ENCODE measurements around the gene SAMD8.
"Not testable (repeated sequence)": the region's sequence is repeated elsewhere in the genome, so short reads cannot be mapped to it uniquely, and the experiment has no call there.

Gene SAMD8

DNA sequence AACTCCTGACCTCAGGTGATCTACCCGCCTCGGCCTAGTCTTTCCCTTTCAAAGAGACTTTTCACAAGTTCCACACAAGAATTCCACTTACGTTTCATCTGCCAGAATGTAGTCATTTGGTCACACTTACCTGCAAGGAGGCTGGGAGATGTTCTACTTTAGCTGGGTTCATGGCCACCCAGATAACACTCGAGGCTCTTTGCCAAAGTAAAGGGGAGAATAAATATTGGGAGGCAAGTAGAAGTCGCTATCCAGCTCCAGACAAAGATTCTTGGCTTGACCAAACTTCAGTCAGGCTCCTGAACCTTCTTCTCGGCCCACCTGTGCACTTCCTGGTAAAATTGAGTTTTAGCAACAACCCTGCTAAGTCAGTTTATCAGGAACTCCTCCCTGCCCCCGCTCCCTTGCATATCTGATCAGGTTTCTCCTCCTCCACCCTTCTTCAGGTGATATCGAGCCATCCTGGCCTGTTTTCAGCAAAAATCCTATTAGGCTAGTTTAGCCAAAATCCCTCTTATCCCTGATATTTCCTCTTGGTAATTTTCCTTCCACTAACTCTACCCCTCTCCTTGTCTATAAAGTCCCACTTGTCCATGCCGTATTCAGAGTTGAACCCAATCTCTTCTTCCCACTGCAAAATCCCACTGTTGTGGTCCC, 25.1 kb upstream of the SAMD8 start:
- DNase-seq, result no peak

DNA sequence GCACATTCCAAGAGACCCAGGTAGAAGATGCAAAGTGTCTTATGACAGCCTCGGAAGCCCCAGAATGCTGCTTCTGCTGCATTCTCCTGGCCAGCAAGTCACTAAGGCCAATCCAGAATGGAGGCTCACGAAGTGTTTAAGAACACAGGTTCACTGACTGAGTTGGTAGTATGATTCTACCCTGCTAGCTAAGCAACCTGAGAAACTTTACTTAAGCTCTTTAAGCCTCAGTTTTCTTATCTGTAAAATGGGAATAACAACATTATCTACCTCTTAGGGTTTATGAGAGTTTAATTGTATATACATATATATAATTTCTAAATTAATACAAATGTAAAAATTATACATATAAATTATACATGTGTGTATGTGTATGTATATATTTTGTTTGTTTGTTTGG, 22.8 kb upstream of the SAMD8 start:
- no peak for DNase-seq

DNA sequence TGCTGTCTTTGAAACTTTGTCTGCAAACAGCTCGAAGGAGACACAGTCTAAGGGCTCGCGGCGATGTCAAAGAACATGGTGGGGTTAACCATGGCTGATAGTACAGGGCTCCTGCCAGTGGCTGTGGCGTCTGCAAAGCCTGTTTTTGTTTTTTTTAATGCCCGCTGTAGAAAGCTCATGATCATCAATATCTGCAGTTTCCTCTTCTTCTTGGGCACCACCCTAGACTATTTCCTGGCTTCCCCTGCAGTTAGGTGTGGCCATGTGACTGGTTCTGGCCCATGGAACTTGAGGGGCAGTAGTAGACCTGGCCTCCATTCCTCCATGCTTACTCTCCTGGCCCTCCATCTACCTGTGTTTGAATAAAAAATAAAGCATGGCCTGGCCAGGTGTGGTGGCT, 21.8 kb upstream of the SAMD8 start:
- no peak for DNase-seq

DNA sequence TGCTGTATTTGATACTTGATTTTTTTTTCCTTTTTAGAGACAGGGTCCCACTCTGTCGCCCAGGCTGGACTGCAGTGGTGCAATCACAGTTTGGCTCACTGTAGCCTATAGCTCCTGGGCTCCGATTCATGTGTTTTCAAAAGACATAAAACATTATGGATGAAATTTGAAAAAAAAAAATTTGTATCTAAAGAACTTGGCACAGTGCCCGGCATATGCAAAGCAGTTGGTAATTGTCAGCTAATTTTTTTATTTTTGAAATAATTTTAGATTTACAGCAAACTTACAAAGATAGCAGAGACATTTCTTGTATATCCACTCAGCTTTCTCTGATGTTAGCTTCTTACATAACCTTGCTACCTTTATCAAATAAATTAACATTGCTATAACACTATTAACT, 20.3 kb upstream of the SAMD8 start:
- DNase-seq, result no peak

DNA sequence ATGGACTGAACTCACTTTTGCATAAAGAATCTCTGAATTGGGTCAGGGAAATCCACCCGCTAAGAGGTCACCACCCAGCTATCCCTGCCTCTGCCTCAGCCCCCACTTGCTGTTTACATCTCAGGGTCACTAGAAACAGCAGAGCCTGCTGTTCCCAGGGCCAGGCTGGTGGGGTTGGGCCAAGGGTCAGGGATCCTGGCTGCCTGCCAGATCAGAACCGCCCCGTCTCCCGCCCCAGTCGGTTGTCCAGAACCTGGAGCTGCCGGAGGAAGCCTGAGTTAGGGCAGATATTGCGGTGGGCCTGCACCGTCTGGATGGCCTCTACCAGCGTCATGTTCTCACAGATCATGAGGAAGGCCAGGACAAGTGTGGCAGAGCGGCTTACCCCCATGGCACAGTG, 17.0 kb upstream of the SAMD8 start:
- no peak for DNase-seq

DNA sequence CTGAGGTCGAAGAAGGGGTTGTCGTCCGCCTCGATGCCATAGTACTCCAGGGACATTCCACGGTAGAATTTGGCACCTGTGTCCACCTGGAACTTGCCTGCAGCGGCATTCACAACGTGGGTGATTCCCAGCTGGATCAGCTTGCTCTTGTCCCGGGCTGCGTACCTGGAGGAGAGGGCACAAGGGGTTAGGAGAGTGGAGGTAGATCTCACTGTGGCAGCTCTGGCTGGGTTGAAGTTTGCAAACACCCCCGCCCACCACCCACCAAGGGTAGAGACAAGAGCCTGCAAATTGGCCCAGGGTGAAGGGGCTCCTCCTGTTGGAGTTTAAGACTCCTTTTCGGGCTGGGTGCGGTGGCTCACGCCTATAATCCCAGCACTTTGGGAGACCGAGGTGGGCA, 15.8 kb upstream of the SAMD8 start:
- no peak for DNase-seq

DNA sequence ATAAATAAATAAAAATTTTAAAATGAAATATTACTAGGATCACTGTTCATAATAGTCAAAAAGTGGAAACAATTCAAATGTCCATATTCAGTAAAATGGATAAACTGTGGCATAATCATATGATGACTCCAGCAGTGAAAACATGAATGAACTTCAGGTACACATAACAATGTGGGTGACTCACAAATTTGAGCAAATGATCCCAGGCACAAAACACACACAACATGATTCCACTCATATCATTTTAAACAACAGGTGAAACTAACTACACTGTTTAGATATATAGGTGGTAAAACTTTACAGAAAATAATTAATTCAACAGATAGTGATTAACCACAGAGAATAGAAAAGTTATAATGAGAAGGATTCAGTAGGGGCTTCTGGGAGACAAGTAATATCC, 14.7 kb upstream of the SAMD8 start:
- no peak for DNase-seq

DNA sequence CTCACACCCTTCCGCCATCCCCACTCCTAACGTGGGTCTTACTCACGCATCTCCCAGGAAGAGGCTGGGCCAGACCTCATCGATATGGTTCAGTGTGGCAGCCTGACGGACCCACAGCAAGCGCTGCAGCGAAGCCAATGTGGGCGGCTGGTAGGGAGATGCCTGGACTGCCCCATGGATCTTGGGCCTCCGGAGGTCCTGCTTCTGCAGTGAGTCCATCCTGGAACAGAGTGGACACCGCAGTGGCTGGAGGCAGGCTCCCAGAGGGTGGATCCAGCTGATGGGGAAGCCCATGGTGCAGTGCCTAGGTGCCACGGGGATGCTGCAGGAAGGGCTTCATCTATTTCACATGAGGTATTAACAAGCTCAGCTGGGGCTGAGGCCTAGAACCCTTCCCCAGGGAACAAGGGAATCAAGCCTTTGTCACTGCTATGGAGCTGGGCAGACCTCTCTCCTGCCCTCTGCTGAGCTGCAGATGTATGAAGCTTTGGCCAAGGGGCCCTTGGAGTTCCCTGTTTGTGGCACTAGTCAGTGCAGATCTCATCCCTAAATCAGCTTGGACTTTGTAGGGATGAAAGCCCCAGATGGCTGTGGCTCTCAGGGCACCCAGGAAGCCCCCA, 13.7 kb upstream of the SAMD8 start:
- DNase-seq, result no peak

DNA sequence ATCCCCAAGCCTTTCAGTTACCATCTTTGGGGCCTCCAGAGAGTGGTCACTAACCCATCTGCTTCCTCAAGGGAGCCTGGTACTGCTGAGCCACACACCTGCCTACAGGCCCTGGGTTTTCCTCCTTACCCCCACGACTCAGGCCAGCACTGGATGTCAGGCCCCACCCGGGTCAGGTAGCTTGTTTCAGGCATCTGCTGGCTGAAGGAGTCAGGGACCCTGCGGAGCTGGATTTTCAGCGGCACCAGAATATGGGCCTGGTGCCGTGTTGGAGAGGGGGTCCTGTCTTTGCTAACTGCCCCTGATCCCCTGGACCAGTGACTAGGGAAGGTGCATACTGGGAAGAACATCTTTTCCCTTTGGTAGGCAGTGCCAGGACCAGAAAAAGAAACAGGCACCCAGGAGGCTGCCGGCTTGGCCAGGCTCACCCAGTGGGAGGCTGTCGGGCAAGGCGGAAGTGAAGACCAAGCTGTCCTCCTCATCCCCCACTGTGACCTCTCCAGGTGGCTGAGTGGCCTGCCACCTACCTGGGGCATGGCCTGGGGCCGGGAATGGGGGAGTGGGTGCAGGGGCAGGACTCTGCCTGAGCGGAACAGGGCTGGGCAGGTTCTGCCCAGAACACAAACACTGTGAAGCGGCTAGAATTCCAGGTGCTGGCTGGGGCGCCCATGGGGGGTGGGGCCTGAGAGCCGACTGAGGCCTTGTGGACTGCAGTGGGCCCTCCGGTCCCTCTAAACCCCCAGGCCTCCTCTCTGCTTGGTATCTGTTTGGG, 12.4 kb upstream of the SAMD8 start:
- DNase-seq, result no peak

DNA sequence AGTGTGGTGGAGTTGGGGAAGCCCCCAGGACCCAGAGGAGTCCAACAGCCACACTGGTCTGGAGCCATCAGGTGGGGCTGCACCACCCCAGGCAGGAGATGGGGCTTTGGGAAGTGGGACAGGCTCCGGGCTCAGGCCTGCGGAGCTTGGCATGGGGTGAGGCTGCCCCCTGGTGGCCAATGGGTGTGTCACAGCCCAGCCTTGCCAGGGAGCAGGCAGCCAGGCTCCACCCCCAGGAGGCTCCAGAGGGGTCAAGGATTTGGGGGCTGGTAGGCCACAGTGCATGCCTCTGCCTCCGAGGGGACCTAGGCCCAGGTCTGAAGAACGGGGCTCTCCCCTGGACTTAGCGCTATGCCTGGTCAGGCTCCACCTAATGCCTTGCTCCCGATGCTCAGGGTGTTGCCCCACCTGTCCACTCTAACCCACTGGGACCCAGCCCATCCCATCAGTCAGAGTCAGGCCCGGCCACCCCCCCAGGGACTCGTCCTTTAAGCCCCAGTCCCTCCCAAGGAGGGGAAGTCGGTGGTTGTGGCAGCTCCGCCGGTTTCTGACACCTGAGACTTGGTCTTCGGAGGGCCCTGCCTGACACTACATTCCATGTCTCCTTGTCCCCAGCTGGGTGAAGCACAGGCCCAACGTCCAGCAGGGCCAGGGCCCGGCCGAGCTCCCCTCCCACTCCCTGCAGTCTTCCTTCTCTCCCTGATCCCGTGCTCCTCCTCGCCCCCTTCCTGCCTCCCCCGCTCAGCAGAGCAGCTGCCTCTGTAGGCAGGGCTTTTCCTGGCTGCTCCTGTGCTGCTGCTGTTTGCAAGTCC, 11.3 kb upstream of the SAMD8 start:
- DNase-seq, result peak; percentile 88

DNA sequence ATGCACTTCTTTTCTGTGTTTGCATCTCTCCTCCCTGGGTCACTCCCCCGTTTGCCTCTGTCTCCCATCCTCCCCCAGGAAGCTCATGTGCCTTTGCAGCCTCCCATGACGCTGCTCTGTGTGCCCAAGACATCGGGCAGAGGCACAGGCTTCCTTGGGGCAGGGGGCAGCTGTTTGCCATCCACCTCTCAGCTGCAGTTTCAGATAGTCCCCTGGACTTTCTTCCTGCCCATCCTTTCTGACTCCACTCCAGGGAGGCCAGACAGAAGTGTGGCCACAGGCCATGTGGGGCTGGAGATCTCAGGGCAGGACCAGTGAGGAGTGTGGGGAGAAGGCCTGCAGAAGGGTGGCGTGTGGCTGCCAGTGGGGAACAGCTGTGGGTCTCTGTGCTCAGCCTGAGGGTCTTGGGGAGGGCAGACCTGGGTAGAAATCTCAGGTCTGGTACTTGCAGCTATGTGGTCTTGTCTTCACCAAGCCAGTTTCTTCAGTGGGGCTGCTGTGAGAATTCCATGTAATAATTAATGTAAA, 10.6 kb upstream of the SAMD8 start:
- no peak for DNase-seq

DNA sequence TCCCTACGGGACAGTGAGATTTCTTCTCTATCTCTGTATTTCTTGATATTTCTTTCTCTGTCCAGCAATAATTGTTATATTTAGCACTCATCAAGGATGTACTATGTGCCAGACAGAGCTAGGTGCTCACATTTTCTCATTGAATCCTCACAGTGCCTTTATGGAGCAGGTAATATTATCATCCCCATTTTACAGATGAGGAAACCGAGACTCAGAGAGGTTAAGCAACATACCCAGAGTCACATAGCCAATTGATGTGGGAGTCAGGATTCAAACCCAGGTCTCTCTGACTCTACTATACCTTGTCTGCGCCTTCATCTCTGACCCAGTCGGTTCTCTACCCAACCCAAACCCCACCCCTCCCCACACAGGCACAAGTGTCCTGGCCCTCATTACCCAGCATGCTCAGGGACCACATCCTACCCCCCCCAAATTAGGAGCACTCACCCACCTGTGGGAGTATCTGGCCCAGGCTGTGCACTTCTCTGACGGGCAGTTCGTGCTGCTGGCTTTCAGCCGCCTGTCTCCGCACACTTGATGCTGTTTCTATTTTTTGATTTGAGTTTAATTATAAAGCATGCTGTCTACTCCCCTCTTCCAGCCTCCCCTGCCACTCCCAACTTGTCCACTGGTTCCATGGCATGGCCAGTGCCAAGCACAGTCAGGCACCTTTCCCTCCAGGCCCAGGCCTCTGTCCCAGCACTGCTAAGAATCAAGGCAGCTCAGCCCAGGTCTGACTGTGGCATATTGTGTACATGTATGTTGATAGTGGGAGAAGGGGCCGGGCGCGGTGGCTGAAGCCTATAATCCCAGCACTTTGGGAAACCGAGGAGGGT, 9.8 kb upstream of the SAMD8 start:
- DNase-seq, result no peak

DNA sequence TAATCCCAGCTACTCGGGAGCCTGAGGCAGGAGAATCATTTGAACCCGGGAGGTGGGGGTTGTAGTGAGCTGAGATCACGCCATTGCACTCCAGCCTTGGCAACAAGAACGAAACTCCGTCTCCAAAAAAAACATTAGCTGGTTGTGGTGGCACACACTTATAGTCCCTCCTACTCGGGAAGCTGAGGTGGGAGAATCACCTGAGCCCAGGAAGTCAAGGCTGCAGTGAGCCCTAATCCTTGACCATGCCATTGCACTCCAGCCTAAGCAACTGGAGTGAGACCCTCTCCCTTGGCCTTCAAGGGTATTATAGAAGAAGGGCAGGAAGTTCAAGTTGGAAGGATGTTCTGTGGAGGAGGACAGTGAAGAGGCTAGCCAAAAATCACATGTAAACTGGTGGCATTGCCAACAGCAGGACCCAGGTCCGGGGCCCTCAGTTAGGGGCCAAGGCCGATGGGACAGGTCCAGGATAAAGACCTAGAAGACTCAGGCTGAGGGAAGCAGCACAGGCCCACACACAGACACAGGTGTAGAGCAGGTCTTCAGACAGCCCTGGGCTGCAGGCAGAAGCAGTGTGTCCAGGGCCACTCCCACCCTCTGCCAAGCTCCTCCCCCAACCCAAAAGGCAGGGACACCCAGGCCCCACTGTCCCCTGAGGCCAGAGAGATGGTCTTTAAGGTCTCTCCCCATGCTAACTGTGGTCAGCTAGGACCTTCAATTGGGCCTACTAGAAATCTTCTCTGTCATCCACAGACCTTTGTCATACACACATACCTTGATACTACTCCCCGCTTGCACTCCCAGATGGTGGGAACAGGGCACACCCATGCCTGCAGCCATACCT, 8.4 kb upstream of the SAMD8 start:
- DNase-seq, result no peak

DNA sequence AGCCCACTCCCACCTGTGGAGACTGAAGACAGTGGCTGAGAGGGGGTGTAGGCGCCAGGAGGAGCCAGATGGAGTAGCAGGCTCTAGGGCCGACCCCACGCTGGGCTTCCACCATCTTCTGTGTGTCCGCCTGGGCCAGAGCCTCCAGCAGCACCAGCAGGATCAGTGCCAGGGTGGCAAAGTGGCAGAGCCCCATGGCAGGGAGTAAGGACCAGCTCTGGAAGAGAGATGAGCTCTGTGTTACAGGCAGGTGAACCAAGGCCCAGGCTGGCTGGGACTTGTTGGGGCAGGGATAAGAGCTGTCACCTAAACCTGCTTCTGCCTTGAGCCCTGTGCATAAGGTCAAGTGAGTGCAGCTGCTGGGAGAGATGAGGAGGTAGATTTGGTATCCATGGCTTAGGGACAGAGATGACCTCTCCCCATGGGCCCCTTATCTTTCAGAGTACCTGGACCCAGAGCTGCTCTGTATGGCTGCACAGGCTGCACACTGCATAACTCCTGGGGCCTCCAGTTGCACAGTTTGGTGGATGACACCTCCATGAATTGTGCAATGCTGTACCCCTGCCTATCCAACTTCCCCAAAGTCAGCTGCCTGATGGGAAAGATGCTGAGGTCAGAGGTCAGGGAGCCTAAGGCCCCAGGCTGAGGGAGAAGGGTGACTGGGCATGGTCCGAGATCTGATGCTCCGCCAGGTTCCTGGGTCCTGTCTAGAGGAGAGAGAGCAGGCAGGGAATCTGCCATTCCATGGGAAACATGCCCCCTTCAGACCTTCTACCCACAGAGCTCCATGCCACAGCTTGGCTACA, 7.4 kb upstream of the SAMD8 start:
- DNase-seq, result peak; percentile 41

DNA sequence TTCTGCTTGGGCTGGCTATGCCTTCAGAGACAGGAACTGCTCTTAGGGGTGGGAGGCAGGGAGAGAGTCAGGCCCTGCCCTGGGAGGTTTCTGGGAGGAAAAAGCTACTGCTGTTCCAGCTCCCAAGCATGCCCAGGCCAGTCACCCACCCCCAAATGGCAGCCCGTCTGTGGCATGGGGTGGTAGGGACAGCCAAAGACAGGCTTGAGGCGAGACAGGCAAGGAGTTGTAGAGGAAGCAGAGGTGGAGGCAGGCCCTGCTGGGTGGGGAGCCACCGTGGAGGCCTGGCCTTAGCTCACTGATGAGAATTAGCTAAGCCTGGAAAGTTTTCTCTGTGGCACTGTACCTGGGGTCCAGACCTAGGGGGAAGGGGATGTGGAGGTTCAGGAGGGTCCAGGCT, 6.6 kb upstream of the SAMD8 start:
- no peak for DNase-seq

DNA sequence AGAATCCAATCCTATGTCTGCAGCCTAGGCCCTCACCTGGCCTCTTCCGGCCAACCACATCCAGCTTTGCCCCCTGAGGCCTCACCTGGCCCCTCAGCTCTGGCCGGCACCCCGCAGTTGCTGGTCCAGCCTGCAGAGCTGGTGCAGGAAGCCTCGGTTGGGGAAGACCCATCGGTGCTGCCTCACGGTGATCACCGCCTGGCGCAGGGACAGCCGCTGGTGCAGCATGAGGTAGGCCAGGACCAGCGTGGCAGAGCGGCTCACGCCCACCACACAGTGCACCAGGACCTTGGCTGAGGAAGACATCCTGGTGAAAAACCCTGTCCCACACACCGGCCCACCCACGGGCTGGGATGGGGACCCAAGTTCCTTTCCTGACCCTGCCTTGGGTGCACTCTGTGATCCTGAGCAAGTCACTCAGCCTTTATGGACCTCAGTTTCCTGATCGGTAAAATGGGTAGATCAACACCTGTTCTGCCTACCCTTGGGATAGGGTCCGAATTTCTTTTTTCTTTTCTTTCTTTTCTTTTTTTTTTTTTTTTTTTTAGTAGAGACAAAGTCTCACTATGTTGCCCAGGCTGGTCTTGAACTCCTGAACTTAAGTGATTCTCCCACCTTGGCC, 5.8 kb upstream of the SAMD8 start:
- DNase-seq, result no peak

DNA sequence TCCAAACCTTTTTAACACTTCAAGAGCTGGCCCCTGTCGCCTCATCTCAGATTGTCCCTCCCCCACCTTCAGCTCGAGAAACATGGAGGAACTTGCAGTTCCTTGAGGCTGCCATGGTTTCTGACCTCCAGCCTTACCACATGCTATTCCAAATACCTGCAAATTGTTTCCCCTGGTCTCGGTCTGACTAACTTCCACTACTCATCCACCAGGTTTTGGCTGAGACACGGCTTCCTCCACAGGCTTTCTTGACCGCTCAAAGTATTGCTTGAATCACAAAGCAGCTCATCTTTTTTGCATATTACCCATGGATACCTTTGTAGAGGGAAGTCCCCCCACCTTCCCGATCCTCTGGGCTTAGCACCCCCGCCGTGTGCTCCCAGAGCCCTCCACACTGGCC, 5.2 kb upstream of the SAMD8 start:
- DNase-seq, result no peak

DNA sequence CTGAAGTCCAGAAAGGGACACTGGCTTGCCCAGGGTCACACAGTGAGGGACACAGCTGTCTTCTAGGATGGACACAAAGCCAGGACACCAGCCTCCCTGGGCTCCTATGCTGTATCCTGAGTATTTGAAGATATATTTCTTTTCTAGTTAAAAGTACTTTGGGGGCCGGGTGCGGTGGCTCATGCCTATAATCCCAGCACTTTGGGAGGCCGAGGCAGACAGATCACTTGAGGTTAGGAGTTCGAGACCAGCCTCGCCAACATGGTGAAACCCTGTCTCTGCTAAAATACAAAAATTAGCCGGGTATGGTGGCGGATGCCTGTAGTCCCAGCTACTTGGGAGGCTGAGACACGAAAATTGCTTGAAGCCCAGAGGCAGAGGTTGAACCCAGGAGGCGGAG, 4.6 kb upstream of the SAMD8 start:
- DNase-seq, result not testable (repeated sequence)

DNA sequence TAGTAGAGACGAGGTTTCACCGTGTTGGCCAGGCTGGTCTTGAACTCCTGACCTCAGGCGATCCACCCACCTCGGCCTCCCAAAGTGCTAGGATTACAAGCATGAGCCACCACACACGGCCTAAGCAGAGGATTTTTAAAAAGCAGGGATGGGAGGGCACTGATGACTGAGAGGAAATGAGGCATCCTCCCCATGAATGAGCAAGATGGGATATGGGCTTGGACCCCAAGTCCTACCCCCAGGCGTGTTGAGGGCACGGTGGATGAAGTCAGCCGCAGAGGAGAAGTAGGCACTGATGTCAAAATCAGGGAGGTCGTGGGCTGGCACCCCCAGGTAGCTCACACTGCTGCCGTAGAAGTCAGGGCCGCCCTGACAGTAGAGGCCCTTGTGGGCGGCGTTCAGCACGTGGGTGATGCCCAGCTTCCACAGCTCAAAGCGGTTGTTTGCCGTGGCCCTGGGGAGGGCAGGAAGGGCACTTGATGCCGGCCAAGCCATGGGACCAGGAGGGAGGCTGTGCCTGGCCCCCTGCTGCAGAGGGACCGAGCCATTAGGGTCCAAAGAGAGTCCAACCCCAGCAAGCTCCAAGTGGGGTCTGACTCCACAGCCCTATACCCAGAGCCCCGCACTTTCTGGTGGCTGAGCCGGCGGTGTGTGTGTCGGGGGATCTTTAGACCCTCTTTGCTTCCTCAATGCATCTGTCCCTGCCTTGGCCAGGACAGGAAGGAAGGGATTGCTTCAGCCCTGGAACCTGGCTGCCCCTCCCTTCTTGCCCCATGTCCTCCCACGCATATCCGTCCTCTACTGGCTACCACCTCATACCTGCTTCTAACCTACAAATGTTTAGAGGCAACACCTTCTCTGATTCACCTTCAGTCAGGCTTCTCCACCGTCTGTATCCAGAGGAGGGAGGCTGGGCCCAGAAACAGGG, 3.4 kb upstream of the SAMD8 start:
- DNase-seq, result no peak

Measured in islet precursor cell (in vitro differentiated cells).